BLaER1 treated with 17β-estradiol and CSF1 and Interleukin-3, amounts not matched to agents 10 nM and 100 nM (cell line): ENCODE measurements around the gene KIAA1958.
A peak's percentile ranks its signal among the peaks of the same experiment; 100 is the strongest.
"Not testable (repeated sequence)": the region's sequence is repeated elsewhere in the genome, so short reads cannot be mapped to it uniquely, and the experiment has no call there.

Experiments used
- H3K27ac ChIP-seq, 11 experiments: shearing (Covaris generic); formaldehyde crosslinking; 2 replicates each; pipeline ENCODE4 v1.8.1; 2022
- H3K27me3 ChIP-seq, 11 experiments: shearing (Covaris generic); formaldehyde crosslinking; 2 replicates each; pipeline ENCODE4 v1.8.1; 2022
- H3K36me3 ChIP-seq, 11 experiments: shearing (Covaris generic); formaldehyde crosslinking; 2 replicates each; pipeline ENCODE4 v1.8.1; 2022
- H3K4me1 ChIP-seq, 10 experiments: shearing (Covaris generic); formaldehyde crosslinking; 2 replicates each; pipeline ENCODE4 v1.8.1; 2022
- H3K4me2 ChIP-seq, 11 experiments: shearing (Covaris generic); formaldehyde crosslinking; 2 replicates each; pipeline ENCODE4 v1.8.1; 2022
- H3K4me3 ChIP-seq, 10 experiments: shearing (Covaris generic); formaldehyde crosslinking; 2 replicates each; pipeline ENCODE4 v1.8.1; 2022
- H3K9ac ChIP-seq, 11 experiments: shearing (Covaris generic); formaldehyde crosslinking; 2 replicates each; pipeline ENCODE4 v1.8.1; 2022
- H3K9me3 ChIP-seq, 11 experiments: shearing (Covaris generic); formaldehyde crosslinking; replicated peaks in 1 of 11; 2 replicates each; pipeline ENCODE4 v1.8.1; 2022
- H4K20me1 ChIP-seq, 11 experiments: shearing (Covaris generic); formaldehyde crosslinking; 2 replicates each; pipeline ENCODE4 v1.8.1; 2022
- Cebpa-rat ChIP-seq, 11 experiments: shearing (Covaris generic); IDR thresholded peaks; 2 replicates each; pipeline ENCODE4 v1.8.1; 2022

KIAA1958 gene

GRCh38 chr9:112506571-112506970 lies 19.9 kb downstream of the KIAA1958 start:
- Histone ChIP-seq H3K4me1 (peaks cover 0 to 15% (median 0%) of the 10 kb centered on the region in 10 experiments; a peak in 4 of 20 replicates), H3K9me3 (peaks cover 0 to 17% (median 9%) of the 10 kb centered on the region in 11 experiments; a peak in 15 of 22 replicates), H3K27me3 (no peaks in the 10 kb centered on the region), H3K9ac (no peak overlapping the region), H3K27ac (no peak overlapping the region), H3K4me3 (no peak overlapping the region), H4K20me1 (peaks cover 0 to 51% (median 24%) of the 10 kb centered on the region in 11 experiments; a peak in 9 of 22 replicates), H3K36me3 (peaks cover 0 to 26% (median 7%) of the 10 kb centered on the region in 11 experiments; a peak in 18 of 22 replicates), H3K4me2 (no peak overlapping the region)
- no peak for TF ChIP-seq Cebpa-rat (IDR thresholded peaks at IDR 0.05)

GRCh38 chr9:112507001-112507680 lies 20.5 kb downstream of the KIAA1958 start:
- H3K36me3 ChIP-seq: peaks cover 0 to 23% (median 6%) of the 10 kb centered on the region in 11 experiments; a peak in 11 of 22 replicates
- peaks cover 0 to 12% (median 0%) of the 10 kb centered on the region in 10 experiments; a peak in 4 of 20 replicates for H3K4me1 ChIP-seq
- no peak overlapping the region for H3K27ac ChIP-seq
- H3K9ac ChIP-seq: no peak overlapping the region
- H3K27me3 ChIP-seq: no peaks in the 10 kb centered on the region
- H3K4me2 ChIP-seq: no peak overlapping the region
- TF ChIP-seq Cebpa-rat (IDR thresholded peaks at IDR 0.05): no peak
- H3K4me3 ChIP-seq: no peak overlapping the region
- H3K9me3 ChIP-seq: peaks cover 0 to 16% (median 7%) of the 10 kb centered on the region in 11 experiments; a peak in 11 of 22 replicates
- peaks cover 0 to 51% (median 24%) of the 10 kb centered on the region in 11 experiments; a peak in 9 of 22 replicates for H4K20me1 ChIP-seq

GRCh38 chr9:112508377-112508776 lies 21.8 kb downstream of the KIAA1958 start:
- H3K27me3 ChIP-seq: no peaks in the 10 kb centered on the region
- H4K20me1 ChIP-seq: peaks cover 0 to 48% (median 24%) of the 10 kb centered on the region in 11 experiments; a peak in 9 of 22 replicates
- H3K27ac ChIP-seq: no peak overlapping the region
- no peak overlapping the region for H3K4me3 ChIP-seq
- no peaks in the 10 kb centered on the region for H3K4me1 ChIP-seq
- H3K9ac ChIP-seq: no peak overlapping the region
- H3K4me2 ChIP-seq: no peak overlapping the region
- TF ChIP-seq Cebpa-rat (IDR thresholded peaks at IDR 0.05): no peak
- peaks cover 0 to 20% (median 6%) of the 10 kb centered on the region in 11 experiments; a peak in 11 of 22 replicates for H3K36me3 ChIP-seq
- peaks cover 0 to 15% (median 4%) of the 10 kb centered on the region in 11 experiments; a peak in 10 of 22 replicates for H3K9me3 ChIP-seq

GRCh38 chr9:112512377-112512776 lies 25.8 kb downstream of the KIAA1958 start:
- H3K27me3 ChIP-seq, H3K4me2 ChIP-seq, H3K4me1 ChIP-seq, H3K27ac ChIP-seq, H3K4me3 ChIP-seq, H3K9ac ChIP-seq: not testable (repeated sequence)
- peaks cover 0 to 12% (median 0%) of the 10 kb centered on the region in 11 experiments; a peak in 2 of 22 replicates for H3K36me3 ChIP-seq
- H4K20me1 ChIP-seq: peaks cover 0 to 26% (median 10%) of the 10 kb centered on the region in 11 experiments; a peak in 7 of 22 replicates
- peaks cover 0 to 11% (median 0%) of the 10 kb centered on the region in 11 experiments; a peak in 7 of 22 replicates for H3K9me3 ChIP-seq

GRCh38 chr9:112516769-112517168 lies 30.1 kb downstream of the KIAA1958 start:
- no peak overlapping the region for H3K27ac ChIP-seq
- H3K9ac ChIP-seq: no peak overlapping the region
- peaks cover 0 to 10% (median 0%) of the 10 kb centered on the region in 11 experiments; a peak in 2 of 22 replicates for H3K36me3 ChIP-seq
- no peak for TF ChIP-seq Cebpa-rat (IDR thresholded peaks at IDR 0.05)
- no peaks in the 10 kb centered on the region for H3K27me3 ChIP-seq
- H4K20me1 ChIP-seq: no peaks in the 10 kb centered on the region; a peak in 2 of 22 replicates
- H3K4me2 ChIP-seq: no peak overlapping the region
- no peak overlapping the region for H3K4me3 ChIP-seq
- peaks cover 0 to 7% (median 0%) of the 10 kb centered on the region in 11 experiments; a peak in 6 of 22 replicates for H3K9me3 ChIP-seq
- peaks cover 0 to 15% (median 0%) of the 10 kb centered on the region in 10 experiments; a peak in 5 of 20 replicates for H3K4me1 ChIP-seq

GRCh38 chr9:112520069-112520468 lies 33.4 kb downstream of the KIAA1958 start:
- peaks cover 0 to 20% (median 4%) of the 10 kb centered on the region in 11 experiments; a peak in 4 of 22 replicates for H3K36me3 ChIP-seq
- peak overlapping the region in 2 of 11 experiments; percentile 1 to 53; a peak in 4 of 22 replicates for H3K4me2 ChIP-seq
- no peak for TF ChIP-seq Cebpa-rat (IDR thresholded peaks at IDR 0.05)
- peaks cover 0 to 7% (median 0%) of the 10 kb centered on the region in 11 experiments; a peak in 3 of 22 replicates for H4K20me1 ChIP-seq
- H3K27ac ChIP-seq: no peak overlapping the region
- H3K4me3 ChIP-seq: no peak overlapping the region
- H3K9me3 ChIP-seq: peaks cover 0 to 22% (median 10%) of the 10 kb centered on the region in 11 experiments; a peak in 10 of 22 replicates
- H3K27me3 ChIP-seq: no peaks in the 10 kb centered on the region
- H3K9ac ChIP-seq: no peak overlapping the region
- H3K4me1 ChIP-seq: peaks cover 0 to 15% (median 0%) of the 10 kb centered on the region in 10 experiments; a peak in 5 of 20 replicates

GRCh38 chr9:112520656-112521055 lies 34.0 kb downstream of the KIAA1958 start:
- Histone ChIP-seq H3K9me3 (peaks cover 0 to 24% (median 10%) of the 10 kb centered on the region in 11 experiments; a peak in 10 of 22 replicates), H3K36me3 (peaks cover 0 to 20% (median 4%) of the 10 kb centered on the region in 11 experiments; a peak in 5 of 22 replicates), H3K4me2 (peak overlapping the region in 2 of 11 experiments; percentile 1 to 53; a peak in 4 of 22 replicates), H3K4me3 (no peak overlapping the region), H4K20me1 (peaks cover 0 to 7% (median 0%) of the 10 kb centered on the region in 11 experiments; a peak in 4 of 22 replicates), H3K9ac (no peak overlapping the region), H3K4me1 (peaks cover 0 to 15% (median 0%) of the 10 kb centered on the region in 10 experiments; a peak in 5 of 20 replicates), H3K27ac (no peak overlapping the region), H3K27me3 (no peaks in the 10 kb centered on the region)
- no peak for TF ChIP-seq Cebpa-rat (IDR thresholded peaks at IDR 0.05)

- Histone ChIP-seq H4K20me1 (peaks cover 0 to 22% (median 0%) of the 10 kb centered on the region in 11 experiments; a peak in 5 of 22 replicates), H3K4me2 (peak overlapping the region in 3 of 11 experiments; percentile 13 to 49 (median 43); a peak in 4 of 22 replicates), H3K36me3 (peaks cover 0 to 30% (median 9%) of the 10 kb centered on the region in 11 experiments; a peak in 10 of 22 replicates), H3K4me3 (no peak overlapping the region), H3K9ac (no peak overlapping the region), H3K27ac (no peak overlapping the region), H3K27me3 (no peaks in the 10 kb centered on the region), H3K4me1 (peaks cover 0 to 16% (median 0%) of the 10 kb centered on the region in 10 experiments; a peak in 7 of 20 replicates), H3K9me3 (peaks cover 7 to 53% (median 25%) of the 10 kb centered on the region in 11 experiments; a peak in 18 of 22 replicates)
- no peak for TF ChIP-seq Cebpa-rat (IDR thresholded peaks at IDR 0.05)
Observed at GRCh38 chr9:112526973-112527372, 40.3 kb downstream of the KIAA1958 start.

- no peak for TF ChIP-seq Cebpa-rat (IDR thresholded peaks at IDR 0.05)
- Histone ChIP-seq H3K4me1 (peaks cover 0 to 16% (median 0%) of the 10 kb centered on the region in 10 experiments; a peak in 7 of 20 replicates), H3K27ac (no peak overlapping the region), H3K36me3 (peaks cover 0 to 33% (median 10%) of the 10 kb centered on the region in 11 experiments; a peak in 12 of 22 replicates), H3K27me3 (no peaks in the 10 kb centered on the region), H3K4me3 (no peak overlapping the region), H4K20me1 (peaks cover 0 to 22% (median 0%) of the 10 kb centered on the region in 11 experiments; a peak in 5 of 22 replicates), H3K9ac (no peak overlapping the region), H3K4me2 (peak overlapping the region in 2 of 11 experiments; percentile 43 to 49; a peak in 3 of 22 replicates), H3K9me3 (peaks cover 8 to 49% (median 25%) of the 10 kb centered on the region in 11 experiments; a peak in 19 of 22 replicates)
Observed at GRCh38 chr9:112527959-112528358, 41.3 kb downstream of the KIAA1958 start.
